ENCODE measurements around the gene ULK4.
"Not testable (repeated sequence)": the region's sequence is repeated elsewhere in the genome, so short reads cannot be mapped to it uniquely, and the experiment has no call there.

The ULK4 gene

DNA sequence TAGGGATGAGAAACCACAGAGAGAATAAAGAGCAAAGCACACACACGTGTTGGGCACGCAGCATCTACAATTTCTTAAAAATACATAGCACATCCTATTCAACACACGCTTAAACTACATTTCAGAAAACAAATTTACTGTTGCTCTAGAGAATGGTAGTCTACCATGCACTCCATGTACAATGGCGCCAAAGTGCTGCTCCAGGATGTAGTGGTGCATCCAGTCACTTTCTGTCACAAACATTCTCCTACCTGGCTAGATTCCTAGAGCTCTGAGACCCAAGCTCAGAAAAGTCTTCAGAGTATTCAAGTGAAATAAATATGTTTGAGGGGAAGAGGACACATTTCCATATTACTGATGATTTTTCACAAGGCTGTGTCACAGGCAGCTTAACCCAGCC, 388.3 kb downstream of the ULK4 start:
- H3K27ac ChIP-seq: no peak overlapping the region
- TF ChIP-seq, protein P1, sequence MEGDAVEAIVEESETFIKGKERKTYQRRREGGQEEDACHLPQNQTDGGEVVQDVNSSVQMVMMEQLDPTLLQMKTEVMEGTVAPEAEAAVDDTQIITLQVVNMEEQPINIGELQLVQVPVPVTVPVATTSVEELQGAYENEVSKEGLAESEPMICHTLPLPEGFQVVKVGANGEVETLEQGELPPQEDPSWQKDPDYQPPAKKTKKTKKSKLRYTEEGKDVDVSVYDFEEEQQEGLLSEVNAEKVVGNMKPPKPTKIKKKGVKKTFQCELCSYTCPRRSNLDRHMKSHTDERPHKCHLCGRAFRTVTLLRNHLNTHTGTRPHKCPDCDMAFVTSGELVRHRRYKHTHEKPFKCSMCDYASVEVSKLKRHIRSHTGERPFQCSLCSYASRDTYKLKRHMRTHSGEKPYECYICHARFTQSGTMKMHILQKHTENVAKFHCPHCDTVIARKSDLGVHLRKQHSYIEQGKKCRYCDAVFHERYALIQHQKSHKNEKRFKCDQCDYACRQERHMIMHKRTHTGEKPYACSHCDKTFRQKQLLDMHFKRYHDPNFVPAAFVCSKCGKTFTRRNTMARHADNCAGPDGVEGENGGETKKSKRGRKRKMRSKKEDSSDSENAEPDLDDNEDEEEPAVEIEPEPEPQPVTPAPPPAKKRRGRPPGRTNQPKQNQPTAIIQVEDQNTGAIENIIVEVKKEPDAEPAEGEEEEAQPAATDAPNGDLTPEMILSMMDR (conservative IDR thresholded peaks at IDR 0.05): no peak

GRCh38 chr3:41572092-41572491, 389.8 kb downstream of the ULK4 start:
- TF ChIP-seq, protein P1 (conservative IDR thresholded peaks at IDR 0.05): no peak
- no peak overlapping the region for H3K27ac ChIP-seq

- H3K27ac ChIP-seq: no peak overlapping the region
- TF ChIP-seq, protein P1 (conservative IDR thresholded peaks at IDR 0.05): no peak
Measured at GRCh38 chr3:41569632-41570305, 392.1 kb downstream of the ULK4 start.

- H3K27ac ChIP-seq: no peak overlapping the region
- TF ChIP-seq, protein P1 (conservative IDR thresholded peaks at IDR 0.05): no peak
Measured at GRCh38 chr3:41565948-41566514, 395.9 kb downstream of the ULK4 start.

DNA sequence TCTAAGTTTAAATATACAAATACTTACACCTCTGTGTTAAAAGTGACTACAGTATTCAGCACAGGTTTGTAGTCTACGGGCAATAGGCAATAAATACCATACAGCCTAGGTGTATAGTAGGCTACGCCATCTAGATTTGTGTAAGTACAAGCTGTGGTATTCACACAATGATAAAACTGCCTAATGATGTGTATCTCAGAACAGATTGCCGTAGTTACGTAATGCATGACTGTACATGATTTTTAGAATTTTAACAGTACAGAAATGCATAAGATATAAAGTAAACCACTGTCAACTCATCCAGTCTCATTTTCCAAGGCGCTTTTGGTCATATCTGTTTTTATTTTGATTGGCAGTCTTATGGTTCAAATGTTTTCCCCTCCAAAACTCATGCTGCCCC, 396.9 kb downstream of the ULK4 start:
- TF ChIP-seq, protein P1 (conservative IDR thresholded peaks at IDR 0.05): no peak
- H3K27ac ChIP-seq: no peak overlapping the region

GRCh38 chr3:41556245-41556644, 405.7 kb downstream of the ULK4 start:
- H3K27ac ChIP-seq: not testable (repeated sequence)

GRCh38 chr3:41532976-41533375, 428.9 kb downstream of the ULK4 start:
- peak overlapping the region; percentile 25; the same call in 1 of the 2 replicates for H3K27ac ChIP-seq
- TF ChIP-seq, protein P1 (conservative IDR thresholded peaks at IDR 0.05): no peak

DNA sequence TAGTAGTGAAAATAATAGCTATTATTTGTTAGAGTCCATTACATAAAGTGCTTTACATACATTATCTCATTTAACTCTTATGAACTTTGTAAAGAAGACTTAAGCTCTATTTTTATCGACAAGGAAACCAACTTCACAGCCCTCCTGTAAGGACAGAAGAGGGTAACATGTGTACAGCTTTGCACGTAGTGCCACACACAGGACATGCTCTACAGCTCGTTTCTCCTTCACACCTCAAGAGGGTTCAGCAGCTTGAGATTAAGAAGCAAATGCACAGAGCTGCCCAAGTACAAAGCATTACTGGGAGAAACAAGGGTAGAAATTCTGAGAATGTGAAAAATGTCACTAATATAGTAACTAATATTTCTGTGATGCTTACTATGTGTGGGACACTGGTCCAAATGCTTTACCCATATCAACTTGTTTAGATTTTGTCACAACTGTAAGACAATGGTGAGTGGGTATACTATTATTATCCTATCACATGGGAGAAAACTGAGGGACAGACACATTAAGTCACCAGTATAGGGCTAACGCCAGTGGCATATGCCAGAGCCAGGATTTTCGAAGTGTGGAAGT, 434.8 kb downstream of the ULK4 start:
- TF ChIP-seq, protein P1 (conservative IDR thresholded peaks at IDR 0.05): no peak
- H3K27ac ChIP-seq: no peak overlapping the region

Measured in VCaP (cell line).